ENCODE results near the gene WNT9A.

WNT9A gene

DNA sequence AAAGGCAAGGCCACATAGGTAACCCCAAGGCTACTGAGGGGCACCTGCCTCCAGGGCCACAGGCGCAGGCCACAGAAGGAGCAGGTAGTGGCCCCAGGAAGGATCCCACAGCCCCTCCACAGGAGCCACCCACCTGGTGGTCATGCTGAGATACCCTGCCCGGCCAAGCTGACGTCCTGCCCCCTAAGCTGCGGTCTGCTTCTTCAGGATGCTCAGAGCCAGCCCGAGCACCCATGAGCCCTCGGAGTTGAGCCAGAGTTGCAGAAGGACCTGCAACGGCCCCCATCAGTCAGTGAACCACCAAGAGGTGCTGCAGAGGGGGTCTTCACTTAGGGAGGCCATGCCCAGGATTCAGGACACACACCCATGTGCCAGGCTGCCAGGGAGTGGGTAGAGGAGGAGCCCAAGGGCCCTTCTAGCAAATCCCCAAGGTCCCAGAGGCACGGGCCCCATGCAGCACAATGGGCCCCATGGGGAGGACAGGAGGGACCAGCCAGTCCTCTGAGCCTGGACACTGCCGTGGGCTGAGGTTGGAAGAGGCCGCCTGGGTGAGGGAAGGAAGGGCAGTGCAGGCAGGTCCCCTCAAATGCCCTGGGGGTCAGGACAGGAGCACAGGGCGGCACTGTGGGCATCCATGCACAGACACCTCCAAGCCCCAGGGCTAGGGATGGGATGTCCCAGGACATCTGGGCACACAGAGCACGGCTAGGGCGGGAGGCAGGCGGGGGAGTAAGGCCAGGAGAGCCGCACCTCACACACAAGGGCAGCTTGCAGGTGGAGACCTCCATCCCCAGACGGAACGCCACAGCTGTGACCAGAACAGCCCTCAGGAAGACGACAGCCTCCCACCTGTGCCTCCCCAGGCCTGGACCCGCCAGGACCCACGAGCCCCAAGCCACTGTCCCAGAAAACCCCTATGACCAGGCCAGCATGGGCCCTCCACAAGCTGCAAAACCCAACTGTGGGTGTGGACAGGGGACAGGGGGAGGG is 20.5 kb downstream of the WNT9A start:
- no peak for TF ChIP-seq CTCF (IDR thresholded peaks at IDR 0.05; ENCODE audit: low read depth, low read length)
- no peak overlapping the region for H3K4me3 ChIP-seq (replicated peaks in 1 of 2; ENCODE audit: low read depth in 2 of 2, low read length in 2 of 2)
- no peak for DNase-seq (ENCODE audit: low read depth in 2 of 2)

DNA sequence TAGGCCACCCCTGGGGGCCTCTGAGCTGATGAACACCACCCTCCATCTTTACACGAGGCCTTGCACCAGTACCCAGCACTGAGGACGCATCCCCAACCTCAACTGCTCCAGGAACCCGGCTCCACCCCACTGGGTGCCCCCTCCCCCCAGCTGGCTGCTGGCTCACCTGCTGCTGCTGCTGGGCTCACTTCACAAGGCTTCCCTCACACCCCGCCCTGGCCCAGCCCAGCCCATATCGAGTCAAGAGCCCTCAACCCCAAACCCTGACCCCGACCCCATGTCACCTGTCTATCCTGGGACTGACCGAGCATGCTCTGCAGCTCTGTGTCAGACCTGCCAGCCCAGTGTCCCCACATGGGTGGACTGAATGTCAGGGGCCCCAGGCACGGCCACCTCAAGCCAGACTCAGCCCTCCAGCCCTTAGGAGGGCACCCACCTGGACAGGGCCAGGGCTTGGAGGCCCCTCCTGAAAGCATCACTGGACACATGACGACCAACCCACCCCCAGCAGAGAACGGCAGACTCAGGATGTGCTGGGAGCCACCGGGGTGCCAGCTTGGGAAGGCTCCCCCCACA is 21.4 kb downstream of the WNT9A start:
- no peak for DNase-seq (ENCODE audit: low read depth in 2 of 2)
- no peak for TF ChIP-seq CTCF (IDR thresholded peaks at IDR 0.05; ENCODE audit: low read depth, low read length)
- H3K4me3 ChIP-seq (replicated peaks in 1 of 2; ENCODE audit: low read depth in 2 of 2, low read length in 2 of 2): no peak overlapping the region

DNA sequence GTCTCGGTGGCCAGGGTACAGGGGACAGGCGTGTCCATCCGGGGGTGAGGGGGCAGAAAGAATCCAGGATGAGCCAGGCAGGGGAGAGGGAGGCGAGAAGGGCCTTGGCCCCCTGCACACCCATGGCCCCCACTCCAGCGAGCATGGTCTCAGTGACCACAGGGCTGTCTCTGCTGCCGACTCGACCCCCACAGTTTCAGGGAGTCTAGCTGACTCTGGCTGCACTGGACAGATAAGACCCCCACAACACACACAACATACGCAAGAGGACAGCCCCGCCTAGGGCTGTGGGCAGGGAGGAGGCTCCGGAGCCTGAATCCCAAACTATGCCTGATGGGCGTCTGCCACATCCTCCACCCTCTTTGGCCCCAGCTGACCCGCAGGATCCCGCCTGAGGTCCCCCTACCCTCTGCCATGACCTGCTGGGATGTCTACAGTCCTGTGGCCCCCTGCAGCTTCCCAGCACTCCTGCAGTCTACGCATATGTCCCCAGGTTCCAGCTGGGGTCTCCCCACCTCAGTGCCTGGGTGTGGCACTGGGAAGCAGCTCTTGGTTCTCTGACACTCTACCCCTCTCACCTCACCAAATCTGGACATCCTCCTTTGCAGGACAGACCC is 22.0 kb downstream of the WNT9A start:
- TF ChIP-seq CTCF (IDR thresholded peaks at IDR 0.05; ENCODE audit: low read depth, low read length): no peak
- H3K4me3 ChIP-seq (replicated peaks in 1 of 2; ENCODE audit: low read depth in 2 of 2, low read length in 2 of 2): no peak overlapping the region
- DNase-seq (ENCODE audit: low read depth in 2 of 2): no peak

GRCh38 chr1:227924833-227925574 is 22.7 kb downstream of the WNT9A start:
- TF ChIP-seq CTCF (IDR thresholded peaks at IDR 0.05; ENCODE audit: low read depth, low read length): no peak
- no peak overlapping the region for H3K4me3 ChIP-seq (replicated peaks in 1 of 2; ENCODE audit: low read depth in 2 of 2, low read length in 2 of 2)
- no peak for DNase-seq (ENCODE audit: low read depth in 2 of 2)

GRCh38 chr1:227924168-227924832 is 23.4 kb downstream of the WNT9A start:
- no peak for DNase-seq (ENCODE audit: low read depth in 2 of 2)
- no peak overlapping the region for H3K4me3 ChIP-seq (replicated peaks in 1 of 2; ENCODE audit: low read depth in 2 of 2, low read length in 2 of 2)
- no peak for TF ChIP-seq CTCF (IDR thresholded peaks at IDR 0.05; ENCODE audit: low read depth, low read length)

Data from cardiac fibroblast (primary cell).